ENCODE data around the gene GAS7. TPM values are rescaled to one million over a fixed set of nuclear protein-coding genes. Genes with fewer than 3 reads are reported as not detected.
A peak's percentile ranks its signal among the peaks of the same experiment; 100 is the strongest.

GAS7 gene
- total RNA-seq, 6 experiments from 2014 or later: 1.6 to 7.1 (median 2.7) TPM

- TF ChIP-seq CTCF (IDR thresholded peaks at IDR 0.05) (no peak), POLR2A (IDR thresholded peaks at IDR 0.05) (no peak)
- Histone ChIP-seq H3K9me3 (no peaks in the 10 kb centered on the region), H3K36me3 (no peaks in the 10 kb centered on the region), H3K4me3 (no peak overlapping the region), H3K27ac (peak overlapping the region in 1 of 3 donors; percentile 29), H3K27me3 (no peaks in the 10 kb centered on the region), H3K4me1 (no peaks in the 10 kb centered on the region)
- intact Hi-C loops (cut with DNase I): no loop called here
- ATAC-seq (peak; percentile 49 to 69 (median 60)), DNase-seq (peak in 2 of 3 donors; percentile 55 to 58)
- 53% methylated on average over 11 of the region's 12 CpGs for WGBS (ENCODE audit: insufficient coverage, low coverage, low lambda C conversion rate, missing lambda C conversion rate)
Observed at GRCh38 chr17:10151667-10152496, 46.5 kb downstream of the GAS7 start.

GRCh38 chr17:10149573-10150399 lies 48.6 kb downstream of the GAS7 start:
- intact Hi-C loops (cut with DNase I): no loop called here
- Histone ChIP-seq H3K9me3 (no peaks in the 10 kb centered on the region), H3K27me3 (no peaks in the 10 kb centered on the region), H3K4me3 (no peak overlapping the region), H3K4me1 (no peaks in the 10 kb centered on the region), H3K27ac (no peak overlapping the region), H3K36me3 (no peaks in the 10 kb centered on the region)
- 53% methylated on average over 8 of the region's 8 CpGs for WGBS (ENCODE audit: insufficient coverage, low coverage, low lambda C conversion rate, missing lambda C conversion rate)
- no peak for DNase-seq
- TF ChIP-seq POLR2A (IDR thresholded peaks at IDR 0.05): no peak
- TF ChIP-seq CTCF (IDR thresholded peaks at IDR 0.05): no peak
- ATAC-seq: peak in 3 of 4 donors; percentile 52 to 58 (median 54)

- H3K36me3 ChIP-seq: no peaks in the 10 kb centered on the region
- TF ChIP-seq POLR2A (IDR thresholded peaks at IDR 0.05) (no peak), CTCF (IDR thresholded peaks at IDR 0.05) (no peak)
- WGBS (ENCODE audit: insufficient coverage, low coverage, low lambda C conversion rate, missing lambda C conversion rate): 67% methylated on average over 8 of the region's 8 CpGs
- DNase-seq (no peak), ATAC-seq (no peak)
- no peak overlapping the region for H3K4me3 ChIP-seq
- H3K9me3 ChIP-seq: no peaks in the 10 kb centered on the region
- H3K4me1 ChIP-seq: no peaks in the 10 kb centered on the region
- intact Hi-C loops (cut with DNase I): no loop called here
- no peaks in the 10 kb centered on the region for H3K27me3 ChIP-seq
- H3K27ac ChIP-seq: no peak overlapping the region
Observed at GRCh38 chr17:10147761-10148415, 50.5 kb downstream of the GAS7 start.

GRCh38 chr17:10147040-10147439 lies 51.4 kb downstream of the GAS7 start:
- no peaks in the 10 kb centered on the region for H3K36me3 ChIP-seq
- ATAC-seq (no peak), DNase-seq (no peak)
- 52% methylated on average over 4 of the region's 4 CpGs for WGBS (ENCODE audit: insufficient coverage, low coverage, low lambda C conversion rate, missing lambda C conversion rate)
- H3K27me3 ChIP-seq: no peaks in the 10 kb centered on the region
- no peak overlapping the region for H3K4me3 ChIP-seq
- intact Hi-C loops (cut with DNase I): no loop called here
- H3K9me3 ChIP-seq: no peaks in the 10 kb centered on the region
- H3K4me1 ChIP-seq: no peaks in the 10 kb centered on the region
- TF ChIP-seq CTCF (IDR thresholded peaks at IDR 0.05) (no peak), POLR2A (IDR thresholded peaks at IDR 0.05) (no peak)
- no peak overlapping the region for H3K27ac ChIP-seq
